ENCODE data around the gene IKZF3.

IKZF3 gene

GRCh38 chr17:39838057-39838456 lies 26.1 kb downstream of the IKZF3 start:
- peaks cover 26% of the 10 kb centered on the region for H3K36me3 ChIP-seq (ENCODE audit: control insufficient read depth, insufficient read depth, low read length)
- no peaks in the 10 kb centered on the region for H3K27me3 ChIP-seq (replicated peaks; ENCODE audit: control insufficient read depth, insufficient read depth, low read length)
- DNase-seq (ENCODE audit: extremely low read depth, insufficient read length) = no peak
- H3K4me3 ChIP-seq (replicated peaks; ENCODE audit: low read depth, low read length) = no peak overlapping the region
- TF ChIP-seq CTCF (IDR thresholded peaks at IDR 0.05; ENCODE audit: insufficient read depth, low read length, poor library complexity, severe bottlenecking) = no peak

GRCh38 chr17:39836117-39836516 lies 28.0 kb downstream of the IKZF3 start:
- no peaks in the 10 kb centered on the region for H3K27me3 ChIP-seq (replicated peaks; ENCODE audit: control insufficient read depth, insufficient read depth, low read length)
- peaks cover 24% of the 10 kb centered on the region for H3K36me3 ChIP-seq (ENCODE audit: control insufficient read depth, insufficient read depth, low read length)
- H3K4me3 ChIP-seq (replicated peaks; ENCODE audit: low read depth, low read length) = no peak overlapping the region
- no peak for DNase-seq (ENCODE audit: extremely low read depth, insufficient read length)
- no peak for TF ChIP-seq CTCF (IDR thresholded peaks at IDR 0.05; ENCODE audit: insufficient read depth, low read length, poor library complexity, severe bottlenecking)

- Histone ChIP-seq H3K36me3 (ENCODE audit: control insufficient read depth, insufficient read depth, low read length) (peaks cover 21% of the 10 kb centered on the region), H3K27me3 (replicated peaks; ENCODE audit: control insufficient read depth, insufficient read depth, low read length) (no peaks in the 10 kb centered on the region), H3K4me3 (replicated peaks; ENCODE audit: low read depth, low read length) (no peak overlapping the region)
- peak; percentile 18 for TF ChIP-seq CTCF (IDR thresholded peaks at IDR 0.05; ENCODE audit: insufficient read depth, low read length, poor library complexity, severe bottlenecking)
- DNase-seq (ENCODE audit: extremely low read depth, insufficient read length) = no peak
These were observed 28.9 kb downstream of the IKZF3 start for GRCh38 chr17:39835038-39835786.

GRCh38 chr17:39834017-39834416 lies 30.1 kb downstream of the IKZF3 start:
- no peak overlapping the region for H3K4me3 ChIP-seq (replicated peaks; ENCODE audit: low read depth, low read length)
- DNase-seq (ENCODE audit: extremely low read depth, insufficient read length) = no peak
- H3K36me3 ChIP-seq (ENCODE audit: control insufficient read depth, insufficient read depth, low read length) = peaks cover 17% of the 10 kb centered on the region
- no peaks in the 10 kb centered on the region for H3K27me3 ChIP-seq (replicated peaks; ENCODE audit: control insufficient read depth, insufficient read depth, low read length)
- no peak for TF ChIP-seq CTCF (IDR thresholded peaks at IDR 0.05; ENCODE audit: insufficient read depth, low read length, poor library complexity, severe bottlenecking)

GRCh38 chr17:39831588-39831987 lies 32.5 kb downstream of the IKZF3 start:
- H3K36me3 ChIP-seq (ENCODE audit: control insufficient read depth, insufficient read depth, low read length) = peaks cover 34% of the 10 kb centered on the region
- H3K4me3 ChIP-seq (replicated peaks; ENCODE audit: low read depth, low read length) = no peak overlapping the region
- no peak for DNase-seq (ENCODE audit: extremely low read depth, insufficient read length)
- H3K27me3 ChIP-seq (replicated peaks; ENCODE audit: control insufficient read depth, insufficient read depth, low read length) = no peaks in the 10 kb centered on the region
- TF ChIP-seq CTCF (IDR thresholded peaks at IDR 0.05; ENCODE audit: insufficient read depth, low read length, poor library complexity, severe bottlenecking) = no peak

All from GM06990 (cell line).